NCI-H1048 (cell line): Measurements from ENCODE around the gene RNF141.

Source experiments
- DNase-seq: peaks from one replicate; lab custom pipeline; 2025; lab: John Stamatoyannopoulos, UW

The RNF141 gene, protein sequence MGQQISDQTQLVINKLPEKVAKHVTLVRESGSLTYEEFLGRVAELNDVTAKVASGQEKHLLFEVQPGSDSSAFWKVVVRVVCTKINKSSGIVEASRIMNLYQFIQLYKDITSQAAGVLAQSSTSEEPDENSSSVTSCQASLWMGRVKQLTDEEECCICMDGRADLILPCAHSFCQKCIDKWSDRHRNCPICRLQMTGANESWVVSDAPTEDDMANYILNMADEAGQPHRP

DNA sequence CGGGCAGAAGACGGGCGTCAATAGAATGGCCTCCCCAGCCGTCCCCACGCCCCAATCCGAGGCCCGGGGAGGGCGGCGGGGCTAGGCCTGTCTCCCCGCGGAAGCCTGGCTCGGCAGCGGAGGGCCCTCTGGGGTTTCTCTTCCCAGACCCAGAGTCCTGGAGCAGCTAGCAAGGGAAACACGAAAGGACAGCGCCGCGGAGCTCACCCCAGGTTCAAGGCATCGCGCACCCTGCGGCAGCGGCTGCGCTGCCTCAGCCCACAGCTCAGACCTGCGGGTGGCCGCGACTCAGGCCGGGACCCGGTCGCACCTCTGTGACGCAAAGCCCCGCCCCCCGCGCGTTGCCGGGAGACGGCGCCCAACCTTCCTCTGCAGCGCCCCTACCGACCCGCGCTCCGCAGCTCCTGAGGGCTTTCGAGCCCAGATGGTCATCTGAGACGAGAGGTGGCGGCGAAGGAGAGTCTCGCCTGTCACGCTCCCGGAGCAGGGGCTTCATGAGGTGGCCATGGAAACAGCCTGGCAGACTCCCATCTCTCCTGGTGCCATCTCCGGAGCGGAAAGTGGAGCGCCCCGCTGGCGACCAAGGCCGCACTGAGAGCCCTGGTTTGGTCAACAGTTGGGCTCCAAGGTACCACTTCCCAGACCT, at the start of gene RNF141:
Gene RNF141 (minus strand): TSS at position 273 of the 646 bp plus-strand sequence. CDS start 7,029 bp downstream, outside the sequence.
- DNase-seq: peak; percentile 91

DNA sequence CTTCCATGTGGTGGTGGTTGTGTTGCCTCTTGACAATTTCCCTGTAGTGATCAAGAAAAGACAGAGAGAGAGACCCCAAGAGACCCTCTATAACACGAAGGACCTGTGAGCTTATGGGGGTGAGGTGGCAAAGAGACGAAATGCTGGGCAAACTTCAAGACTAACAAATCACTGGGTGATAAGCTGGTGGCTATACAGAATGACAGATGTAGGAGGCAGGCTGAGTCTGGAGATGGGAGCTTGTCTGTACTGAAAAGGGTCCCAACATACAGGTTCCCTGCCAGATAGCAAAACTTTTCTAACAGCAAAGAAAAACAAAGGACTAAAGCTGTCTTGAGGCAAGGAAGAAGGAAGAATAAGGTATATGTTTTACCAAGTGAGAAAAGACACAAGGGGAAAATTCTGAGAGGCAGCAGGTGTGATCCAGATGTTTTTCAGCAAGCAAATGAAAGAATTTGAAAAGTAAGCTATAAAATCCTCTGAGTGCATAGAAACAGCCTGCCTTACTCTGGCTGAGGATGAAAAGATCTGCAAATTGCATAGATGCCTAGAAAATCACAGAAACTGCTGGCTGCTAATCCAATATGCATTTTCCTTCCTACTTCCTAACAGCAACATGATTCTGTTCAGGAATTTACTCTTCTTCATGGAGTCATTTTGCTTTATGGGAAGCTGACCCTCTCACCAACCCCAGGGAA, 49.4 kb upstream of the RNF141 start:
- DNase-seq: no peak

GRCh38 chr11:10588904-10589303, 47.9 kb upstream of the RNF141 start:
- DNase-seq: no peak

DNA sequence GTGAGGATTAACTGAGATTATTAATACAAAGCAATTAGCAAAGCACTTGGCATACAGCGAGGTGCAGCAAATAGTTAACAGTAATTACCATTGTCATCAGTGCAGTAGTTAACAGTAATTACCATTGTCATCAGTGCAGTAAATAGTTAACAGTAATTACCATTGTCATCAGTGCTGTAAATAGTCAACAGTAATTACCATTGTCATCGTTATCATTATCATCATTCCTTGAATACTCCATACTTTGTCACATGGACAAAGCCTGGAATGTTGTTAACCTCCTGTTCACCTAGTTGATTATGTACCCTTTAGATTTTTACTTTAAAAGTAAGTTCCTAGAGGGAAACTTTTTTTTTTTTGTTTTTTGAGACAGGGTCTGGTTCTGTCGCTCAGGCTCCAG, 47.0 kb upstream of the RNF141 start:
- no peak for DNase-seq

DNA sequence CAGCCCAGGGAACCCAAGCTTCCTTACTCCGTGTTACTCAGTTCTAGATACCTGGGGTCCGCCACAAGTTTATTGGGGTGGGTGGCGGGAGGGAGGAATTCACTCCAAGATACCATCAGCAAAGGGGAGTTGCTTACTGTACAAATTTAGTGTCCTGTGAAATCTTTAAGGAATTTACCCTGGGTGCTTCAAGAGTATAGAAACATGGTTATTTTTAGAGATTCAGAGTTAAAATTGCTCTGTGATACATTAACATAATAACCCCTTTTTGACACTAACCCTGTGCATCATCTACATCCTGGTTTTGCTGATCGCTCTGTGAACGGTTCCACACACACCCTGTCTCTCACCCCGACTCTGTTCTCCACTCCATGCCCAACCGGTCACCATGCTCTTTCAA, 46.4 kb upstream of the RNF141 start:
- no peak for DNase-seq

DNA sequence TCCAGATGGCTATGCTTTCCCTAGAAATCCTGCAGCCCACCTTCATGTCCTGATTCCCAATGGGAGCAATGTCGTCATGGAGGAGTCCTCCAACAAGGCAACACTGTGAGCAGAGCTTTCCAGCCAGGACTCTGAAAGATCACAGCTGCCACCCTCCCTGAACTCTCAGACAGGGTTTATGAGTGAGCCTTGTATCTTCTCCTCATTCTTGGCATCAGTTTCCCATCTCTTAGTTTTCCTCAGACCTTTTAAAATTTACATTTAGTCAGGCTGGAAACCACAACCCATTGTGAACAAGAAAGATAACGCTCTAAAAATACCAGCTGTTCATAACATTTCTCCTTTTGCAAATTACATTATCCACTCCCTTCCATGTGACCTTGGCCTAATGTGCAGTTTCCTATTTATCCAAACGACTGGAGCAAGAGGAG, 43.1 kb upstream of the RNF141 start:
- DNase-seq: no peak

GRCh38 chr11:10581481-10582019, 40.6 kb upstream of the RNF141 start:
- DNase-seq: no peak

DNA sequence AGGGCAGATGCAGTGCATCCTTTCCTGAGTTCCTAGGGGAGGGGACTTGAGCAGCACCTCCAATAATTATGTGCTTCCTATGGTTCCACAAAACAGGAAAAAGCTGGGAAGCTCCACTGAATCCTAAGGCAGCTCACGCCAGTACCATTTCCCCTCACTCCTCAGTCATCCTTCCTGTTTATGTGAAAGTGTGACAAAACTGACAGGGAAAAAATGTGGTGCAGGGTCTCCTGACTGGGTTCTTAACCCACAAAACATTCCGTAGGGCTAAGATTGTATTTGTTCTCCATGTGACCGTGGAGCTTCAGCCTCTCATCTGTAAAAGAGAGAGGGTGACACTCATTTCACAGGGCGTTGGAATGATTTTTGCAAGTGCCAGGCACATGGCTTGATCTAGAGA, 39.6 kb upstream of the RNF141 start:
- no peak for DNase-seq

DNA sequence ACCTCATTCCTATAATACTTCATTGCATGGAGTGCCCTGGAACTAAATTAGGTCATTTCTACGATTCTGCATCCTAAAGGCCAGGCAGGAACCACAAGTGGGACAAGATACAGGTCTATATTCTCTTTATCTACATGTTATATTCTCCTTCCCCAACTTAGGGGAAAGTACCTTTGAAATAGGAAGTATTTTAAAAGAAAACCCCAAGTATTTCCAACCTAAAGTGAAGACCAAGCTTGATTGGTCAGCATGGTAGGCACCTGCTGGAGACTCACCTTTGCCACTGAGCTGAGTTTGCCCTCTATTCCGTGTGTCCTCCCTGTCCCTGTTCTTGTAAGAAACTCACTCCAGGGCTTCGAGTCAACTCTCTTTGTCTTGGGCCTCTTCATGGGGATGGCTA, 38.7 kb upstream of the RNF141 start:
- DNase-seq: no peak

DNA sequence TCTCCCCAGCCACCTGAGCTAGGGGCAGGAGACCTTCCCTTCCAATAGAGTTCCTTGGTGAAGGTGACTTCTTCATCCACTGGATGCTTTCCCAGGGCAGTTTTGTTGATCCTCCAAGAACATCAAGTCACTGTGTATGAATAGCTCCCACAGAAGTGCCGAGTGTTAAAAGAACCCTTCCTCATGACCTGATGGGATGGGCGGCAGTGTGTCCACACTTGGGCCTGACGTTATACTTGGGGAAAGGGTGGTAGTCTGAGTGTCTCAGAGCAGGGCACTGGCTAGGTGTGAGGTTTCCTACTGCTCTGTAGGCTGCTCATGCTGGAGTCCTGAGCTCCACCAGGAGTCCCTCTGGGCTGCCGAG, 35.0 kb upstream of the RNF141 start:
- DNase-seq: no peak

- DNase-seq: no peak
Measured at GRCh38 chr11:10575346-10576034, 34.5 kb upstream of the RNF141 start.

DNA sequence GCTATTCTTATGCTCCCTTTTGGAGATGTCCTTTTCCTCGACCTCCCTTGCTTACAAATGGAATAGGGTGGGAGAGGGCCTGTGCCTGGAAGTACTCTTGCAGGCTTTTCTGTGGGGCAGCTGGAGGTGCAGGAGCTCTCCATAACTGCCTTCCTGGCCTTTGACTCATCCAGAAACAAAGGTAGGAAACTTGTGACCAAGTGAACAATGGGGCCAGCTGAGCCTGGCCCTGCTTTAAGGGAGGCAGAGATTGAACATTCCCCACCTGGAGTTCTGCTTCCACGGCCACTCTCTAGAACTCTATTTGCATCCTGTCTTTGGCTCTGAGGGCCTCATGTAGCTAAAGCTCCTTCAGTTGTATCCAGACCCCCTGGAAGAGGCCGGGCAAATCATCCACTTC, 32.6 kb upstream of the RNF141 start:
- DNase-seq: no peak

GRCh38 chr11:10573028-10573427, 32.0 kb upstream of the RNF141 start:
- no peak for DNase-seq

DNA sequence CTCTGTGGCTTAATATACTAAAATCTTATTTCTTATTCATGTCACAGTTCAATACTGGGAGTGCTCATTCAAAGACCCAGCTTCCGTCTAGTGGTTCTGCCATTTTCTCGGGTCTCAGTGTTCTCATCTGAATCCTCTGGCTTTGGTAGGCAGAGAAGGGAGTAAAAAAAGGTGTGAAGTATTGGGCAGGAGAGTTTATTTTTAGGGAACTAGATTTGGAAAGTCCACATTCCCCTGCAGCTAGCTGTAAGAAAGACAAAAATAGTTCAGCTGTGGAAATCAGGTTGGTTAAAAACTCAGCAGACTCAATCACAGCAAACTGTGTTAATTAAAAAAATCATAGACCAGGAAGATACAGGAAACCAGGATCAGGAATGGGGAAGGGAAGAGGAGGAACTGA, 31.5 kb upstream of the RNF141 start:
- DNase-seq: no peak

DNA sequence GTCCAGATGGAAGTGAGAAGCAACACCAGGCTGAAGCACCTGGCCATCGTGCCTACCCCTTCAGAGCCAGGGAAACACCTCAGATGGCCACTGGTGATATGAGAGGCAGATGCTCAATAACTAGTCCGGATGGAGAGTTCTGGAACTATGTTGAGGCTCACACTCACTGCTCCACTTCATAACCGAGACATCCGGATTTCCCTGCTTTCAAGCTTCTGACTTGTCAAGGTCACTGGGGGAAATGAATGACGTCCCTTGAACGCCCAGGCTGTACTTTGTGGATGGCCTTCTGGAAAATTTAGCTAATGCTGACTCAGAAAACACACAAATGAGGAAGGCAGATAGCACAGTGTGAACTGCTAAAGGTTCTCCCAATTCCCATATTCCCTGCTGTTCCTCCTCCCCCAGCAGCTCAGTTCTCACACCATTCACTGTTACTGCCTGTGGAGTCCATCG, 27.5 kb upstream of the RNF141 start, which contains the start of gene LYVE1:
Gene LYVE1 (minus strand): TSS at position 180 of the 456 bp plus-strand sequence. CDS start 133 bp downstream, at position 47.
- DNase-seq: no peak

DNA sequence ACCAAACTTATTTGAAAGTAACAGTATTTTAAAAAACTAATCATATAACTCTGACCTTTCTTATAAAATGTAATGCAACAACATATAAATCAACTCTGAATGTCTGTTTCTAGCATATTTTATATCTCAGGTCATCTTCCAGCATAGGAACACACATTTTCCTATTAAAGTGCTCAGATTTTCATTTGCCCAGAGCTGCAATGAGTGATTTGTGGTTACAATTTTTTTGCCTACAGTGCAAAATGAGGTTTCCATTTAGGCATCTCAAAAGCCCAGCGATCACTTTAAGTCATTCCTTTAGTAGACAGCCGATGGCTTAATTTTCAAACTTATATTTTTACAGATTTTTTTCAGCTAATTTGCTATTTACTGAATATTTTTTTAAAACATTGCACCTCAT, 26.5 kb upstream of the RNF141 start:
- DNase-seq: no peak

GRCh38 chr11:10566257-10566957, 25.4 kb upstream of the RNF141 start:
- DNase-seq: no peak

DNA sequence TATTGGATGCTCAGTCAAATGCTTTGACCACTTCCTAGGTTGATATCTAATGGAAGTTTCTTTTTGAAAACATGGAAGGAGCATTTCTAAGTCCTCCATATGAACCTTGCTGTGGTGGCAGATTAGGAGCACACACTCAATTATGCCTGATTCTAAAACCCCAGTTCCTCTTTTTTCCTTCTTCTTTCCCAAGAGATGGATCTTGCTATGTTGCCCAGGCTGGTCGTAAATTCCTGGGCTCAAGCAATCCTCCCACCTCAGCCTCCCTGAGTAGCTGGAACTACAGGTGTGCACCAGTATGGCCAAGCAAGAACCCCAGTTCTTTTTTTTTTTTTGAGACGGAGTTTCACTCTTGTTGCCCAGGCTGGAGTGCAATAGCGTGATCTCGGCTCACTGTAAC, 24.5 kb upstream of the RNF141 start:
- no peak for DNase-seq

- DNase-seq: no peak
Measured at GRCh38 chr11:10564696-10565318, 23.8 kb upstream of the RNF141 start.

GRCh38 chr11:10564030-10564429, 23.0 kb upstream of the RNF141 start:
- no peak for DNase-seq

DNA sequence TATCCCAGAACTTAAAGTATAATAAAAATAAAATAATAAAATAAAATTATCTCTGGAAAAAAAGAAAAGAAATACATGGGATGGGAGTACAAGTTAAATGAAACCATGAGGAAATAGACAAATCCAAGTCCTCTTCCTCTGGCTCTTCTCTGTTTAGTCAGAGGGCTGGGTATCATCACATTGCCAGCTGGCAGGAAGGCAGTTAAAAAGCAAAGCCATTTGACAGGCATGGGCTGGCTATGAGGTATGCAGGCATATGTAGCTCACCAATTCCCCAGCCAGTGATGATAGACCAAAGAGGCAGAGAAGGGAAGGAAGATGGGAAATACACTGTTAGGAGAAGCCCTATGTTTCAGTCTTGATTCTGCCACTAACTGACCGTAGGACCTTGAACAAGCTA, 21.0 kb upstream of the RNF141 start:
- no peak for DNase-seq
